HG03439 (cell line): ENCODE measurements around the gene IPO4.
"Not testable (repeated sequence)": the region's sequence is repeated elsewhere in the genome, so short reads cannot be mapped to it uniquely, and the experiment has no call there.

Experiments used
- ATAC-seq: cut with Tn5 transposase; IDR thresholded peaks from one replicate; pipeline ENCODE4 v1.9.1; 2021; ENCODE audit warnings: mild to moderate bottlenecking, moderate library complexity; ENCODE audit not compliant: unreplicated experiment

Gene IPO4

DNA sequence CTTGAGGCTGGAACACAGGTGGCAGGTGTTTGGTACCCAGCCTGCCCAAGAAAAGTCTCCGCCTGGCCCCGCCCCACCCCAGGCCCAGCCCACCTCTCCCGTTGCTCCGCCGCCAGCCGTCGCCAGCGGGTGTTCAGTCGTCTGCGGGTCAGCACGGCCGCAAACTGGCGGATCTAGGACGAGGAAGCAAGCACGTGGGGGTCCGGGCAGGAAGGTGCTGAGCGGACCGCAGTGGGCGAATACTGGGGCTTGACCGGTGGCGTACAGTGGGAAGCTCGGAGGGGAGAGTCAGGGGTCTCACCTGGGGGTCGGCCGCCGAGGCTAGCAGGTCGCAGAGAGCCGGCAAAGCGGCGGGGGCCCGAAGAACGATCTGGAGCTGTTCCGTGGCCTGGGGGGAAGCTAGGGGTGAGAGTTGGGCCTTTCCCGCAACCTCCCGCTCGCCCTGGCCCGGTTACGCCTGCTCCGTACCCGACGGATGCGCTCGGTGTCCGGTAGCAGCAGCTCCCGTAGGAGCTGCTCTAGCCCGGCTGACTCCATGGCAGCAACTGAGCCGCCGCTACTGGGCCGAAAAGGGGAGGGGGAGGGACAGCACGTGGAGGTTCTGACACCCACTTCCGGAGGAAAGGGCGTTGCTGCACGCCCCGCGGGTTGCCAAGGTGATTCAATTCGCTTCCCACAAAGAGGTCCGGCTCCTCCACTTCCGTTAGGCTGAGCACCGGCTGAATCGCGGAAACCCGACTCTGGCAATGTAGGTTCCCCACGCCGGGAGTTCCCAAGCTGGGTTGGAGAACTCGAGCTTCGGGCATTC is at the start of gene IPO4:
Gene IPO4 (minus strand): TSS at position 566 of the 808 bp plus-strand sequence. CDS start 29 bp downstream, at position 537.
- ATAC-seq, result peak; percentile 63

DNA sequence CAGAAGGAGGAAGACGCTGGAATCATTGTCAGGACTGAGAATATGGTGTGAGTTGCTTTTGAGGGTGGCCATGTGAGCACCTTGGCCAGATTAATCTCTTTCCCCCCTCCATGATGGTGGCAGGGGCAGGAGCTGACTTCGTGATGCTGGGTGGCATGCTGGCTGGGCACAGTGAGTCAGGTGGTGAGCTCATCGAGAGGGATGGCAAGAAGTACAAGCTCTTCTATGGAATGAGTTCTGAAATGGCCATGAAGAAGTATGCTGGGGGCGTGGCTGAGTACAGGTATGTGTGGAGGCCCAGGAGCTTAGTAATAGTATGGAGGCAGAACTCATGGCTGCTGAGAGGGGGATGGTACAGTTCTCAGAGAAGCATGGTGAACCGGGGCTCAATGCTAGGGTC is 49.5 kb upstream of the IPO4 start:
- ATAC-seq, result no peak

GRCh38 chr14:24237463-24237955 is 48.9 kb upstream of the IPO4 start:
- no peak for ATAC-seq

- no peak for ATAC-seq
Measured at GRCh38 chr14:24236689-24237462, 48.3 kb upstream of the IPO4 start.

GRCh38 chr14:24235804-24236688 is 47.4 kb upstream of the IPO4 start:
- ATAC-seq, result no peak

DNA sequence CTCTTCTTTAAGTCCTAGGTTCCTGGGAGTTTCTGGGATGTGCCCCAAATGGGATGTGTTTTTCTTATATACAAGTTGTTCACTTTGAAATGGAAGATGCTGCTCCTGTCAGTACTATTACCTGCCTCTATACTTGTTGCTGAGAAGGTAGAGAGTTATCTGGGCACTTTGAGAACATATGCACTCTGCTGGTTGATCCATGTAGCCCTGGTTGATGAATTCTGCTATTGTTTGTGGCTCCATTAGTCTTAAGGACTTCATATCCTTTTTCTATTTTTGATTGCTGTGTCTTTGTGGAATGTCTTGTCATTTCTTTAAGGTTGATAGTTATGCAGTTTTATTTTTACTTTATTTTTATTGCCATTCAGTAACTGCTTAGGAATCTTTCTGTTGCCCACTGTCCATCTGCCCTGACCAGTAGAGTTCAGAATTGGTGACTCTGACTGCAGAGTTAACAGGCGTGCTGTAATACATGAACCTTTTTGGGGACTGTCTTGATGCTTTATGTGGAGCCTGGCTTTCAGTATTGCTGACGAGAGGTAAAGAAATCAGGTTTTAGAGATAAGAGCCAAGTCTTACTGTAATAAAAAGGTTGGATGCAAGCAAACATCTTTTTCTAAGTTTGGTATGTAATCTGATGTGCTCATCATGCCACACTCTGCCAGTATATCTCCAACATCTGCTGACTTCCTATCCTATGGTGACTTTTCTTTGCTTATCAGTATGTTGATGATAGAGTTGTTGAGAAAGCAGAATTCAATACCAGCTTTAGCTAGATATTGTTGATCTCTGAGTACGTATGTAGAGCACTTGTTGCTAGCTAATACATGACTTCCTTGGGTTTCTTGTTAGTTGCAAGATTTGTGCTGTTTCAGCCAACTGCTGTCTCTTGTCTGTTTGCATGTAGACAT is 45.7 kb upstream of the IPO4 start:
- no peak for ATAC-seq

- ATAC-seq, result no peak
Measured at GRCh38 chr14:24233538-24233866, 44.9 kb upstream of the IPO4 start.

GRCh38 chr14:24232645-24233537 is 44.3 kb upstream of the IPO4 start, which contains the start of gene GMPR2:
TSS of gene GMPR2 (plus strand) at chr14:24232929. CDS start at chr14:24233254, 325 bp downstream.
- peak; percentile 47 for ATAC-seq

- peak; percentile 67 for ATAC-seq
Measured at GRCh38 chr14:24232121-24232644, 43.6 kb upstream of the IPO4 start, which contains the start of gene NEDD8. TSS of gene NEDD8 (minus strand) at chr14:24232367. CDS start at chr14:24232267, 100 bp downstream.

DNA sequence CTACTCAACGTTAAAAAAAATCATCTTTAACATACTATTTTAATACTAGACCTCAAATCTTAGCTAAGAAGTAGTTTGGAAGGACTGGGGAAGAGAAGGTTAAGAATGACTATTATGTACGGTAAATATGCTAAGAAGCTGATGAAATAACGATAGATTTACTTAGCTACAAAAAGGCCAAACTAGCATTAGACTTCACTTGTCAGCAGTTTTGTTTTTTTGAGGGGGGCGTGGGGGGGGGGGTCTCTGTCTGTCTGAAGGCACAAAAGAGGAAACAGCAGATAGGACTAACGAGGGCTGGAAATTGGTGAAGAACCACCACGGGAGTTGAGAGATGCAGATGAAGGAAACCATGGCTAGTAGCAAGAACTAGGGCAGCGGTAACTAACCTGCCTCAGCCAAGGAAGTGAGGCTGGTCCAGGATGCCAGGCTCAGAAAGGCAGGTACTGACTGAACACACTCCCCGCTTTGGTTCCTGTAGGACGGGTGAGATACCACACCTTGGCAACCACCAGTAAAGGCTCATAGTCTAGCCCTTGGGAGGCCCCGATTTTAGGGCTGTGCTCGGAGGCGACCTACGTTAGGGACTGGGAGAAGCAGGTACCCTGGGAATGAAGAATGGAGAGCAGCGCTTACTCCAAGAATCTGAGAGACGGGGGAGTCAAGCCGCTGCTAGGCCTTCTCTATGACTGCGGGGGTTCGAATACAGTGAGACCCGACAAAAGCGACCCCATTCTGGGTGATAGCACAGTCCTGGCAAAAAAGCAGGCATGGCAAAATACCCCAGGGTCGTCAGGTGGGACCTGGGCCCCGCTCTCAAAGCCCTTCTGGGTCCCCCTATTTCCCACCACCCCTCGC is 42.9 kb upstream of the IPO4 start:
- peak; percentile 16 for ATAC-seq

DNA sequence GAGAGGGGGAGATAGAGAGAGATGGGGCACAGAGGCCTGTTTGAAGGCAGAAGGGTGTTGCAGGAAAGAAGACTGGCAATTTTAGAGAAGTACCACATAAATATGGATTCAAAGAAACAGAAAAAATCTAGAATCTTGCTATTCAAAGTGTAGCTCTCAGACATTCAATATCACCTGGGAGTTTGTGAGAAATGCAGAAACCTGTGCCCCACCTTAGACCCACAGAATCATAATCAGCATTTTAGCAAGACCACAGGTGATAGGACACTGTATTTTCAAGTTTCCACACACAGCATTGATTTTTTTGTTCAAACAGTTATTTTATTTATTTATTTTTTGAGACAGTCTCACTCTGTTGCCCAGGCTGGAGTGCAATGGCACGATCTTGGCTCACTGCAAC is 40.3 kb upstream of the IPO4 start:
- ATAC-seq, result no peak

DNA sequence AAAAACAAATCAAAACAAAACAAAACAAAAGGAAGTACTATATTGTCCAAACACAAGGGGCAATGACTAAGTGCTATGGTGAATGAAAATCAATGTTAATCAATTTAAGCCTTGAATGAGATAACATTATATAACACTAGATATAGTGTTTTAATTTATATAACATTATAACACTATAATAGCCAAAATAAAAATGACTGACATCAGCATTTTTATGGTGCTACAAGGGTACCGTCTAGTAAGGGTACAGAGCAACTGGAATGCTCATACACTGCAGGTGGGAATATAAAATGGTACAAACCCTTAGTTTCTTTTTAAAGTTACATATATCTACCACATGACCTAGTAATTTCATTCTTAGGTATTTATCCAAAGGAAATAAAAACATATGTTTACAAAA is 37.9 kb upstream of the IPO4 start:
- no peak for ATAC-seq

- no peak for ATAC-seq
Measured at GRCh38 chr14:24224618-24225071, 36.0 kb upstream of the IPO4 start.

- not testable (repeated sequence) for ATAC-seq
Measured at GRCh38 chr14:24222987-24223386, 34.4 kb upstream of the IPO4 start.

GRCh38 chr14:24219521-24219920 is 30.9 kb upstream of the IPO4 start:
- ATAC-seq, result no peak

DNA sequence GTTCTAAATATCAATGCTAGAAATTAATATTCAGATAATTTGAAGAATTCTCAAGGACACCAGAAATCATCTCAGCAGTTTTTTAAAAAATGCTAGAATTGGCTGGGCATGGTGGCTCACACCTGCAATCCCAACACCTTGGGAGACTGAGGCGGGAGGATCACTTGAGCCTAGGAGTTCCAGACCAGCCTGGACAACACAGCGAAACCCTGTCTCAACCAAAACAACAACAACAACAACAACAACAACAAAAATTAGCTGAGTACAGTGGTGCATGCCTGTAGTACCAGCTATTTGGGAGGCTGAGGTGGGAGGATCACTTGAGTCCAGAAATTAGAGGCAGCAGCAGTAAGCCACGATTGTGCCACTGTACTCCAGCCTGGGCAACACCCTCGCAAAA is 30.5 kb upstream of the IPO4 start:
- no peak for ATAC-seq

DNA sequence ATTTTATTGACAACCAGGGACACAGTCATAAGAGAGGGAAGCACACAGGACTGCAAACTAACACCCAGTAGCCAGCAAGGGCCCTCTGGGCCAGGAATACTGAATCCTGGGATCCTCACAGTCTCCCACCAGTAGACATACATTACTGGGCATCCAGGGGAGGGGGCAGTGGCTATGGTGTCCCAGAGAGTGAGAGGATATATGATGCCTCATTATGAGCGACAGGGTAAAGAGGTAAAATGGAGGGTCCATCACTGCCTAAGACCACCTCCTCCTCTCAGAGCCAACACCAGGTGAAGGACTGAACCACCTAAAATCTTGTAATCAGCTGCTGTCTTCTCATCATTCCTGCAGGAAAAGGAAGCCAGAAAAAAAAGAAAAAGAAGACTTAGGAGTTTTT is 28.3 kb upstream of the IPO4 start:
- not testable (repeated sequence) for ATAC-seq

DNA sequence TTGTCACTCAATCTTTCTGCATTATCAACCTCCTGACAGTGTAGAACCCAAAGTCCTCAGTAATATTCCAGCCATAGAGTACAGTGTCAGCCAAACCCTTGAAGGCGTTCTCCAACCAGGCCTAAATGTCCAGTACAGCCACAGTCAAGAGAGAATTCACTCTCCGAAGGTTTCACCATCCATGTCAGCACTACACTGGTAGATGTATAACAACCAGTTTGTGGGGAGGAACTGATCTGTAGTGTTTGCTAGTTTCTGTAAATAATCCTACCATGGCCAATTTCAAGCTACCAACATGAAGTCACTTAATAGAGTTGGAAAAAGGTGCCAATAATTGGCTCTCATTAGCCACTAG is 27.7 kb upstream of the IPO4 start:
- no peak for ATAC-seq
